IMR-90 (cell line): ENCODE measurements around the gene THRA. TPM values are rescaled to one million over a fixed set of nuclear protein-coding genes. Genes with fewer than 3 reads are reported as not detected.

ENCODE experiments used
- ATAC-seq: fragments of 200-7000 bp; cut with Tn5 transposase; 2 replicates; pipeline ENCODE4 v1.9.1; 2020; ENCODE audit warnings: low read depth, mild to moderate bottlenecking, moderate library complexity
- BruUV-seq: library from RNA; stranded (reverse); fragments of 400-500 nt; replicated peaks from 2 replicates; lab custom pipeline; 2021; lab: Mats Ljungman, UMichigan
- CTCF ChIA-PET: fragments of 300-600 bp; formaldehyde crosslinking; extraction: SDS; loops from one replicate; lab custom pipeline; 2021; ENCODE audit warnings: antibody characterized with exemption; lab: Yijun Ruan, JAX
- POLR2A ChIA-PET: fragments of 300-600 bp; sonication (Branson Sonifier 250); formaldehyde crosslinking; loops from one replicate; lab custom pipeline; 2022; ENCODE audit warnings: antibody characterized with exemption; ENCODE audit not compliant: unreplicated experiment; lab: Charles Lee
- DNase-seq: peaks from one replicate; pipeline ENCODE4 v3.0.0; 2013
- H2AFZ ChIP-seq: replicated peaks from 2 replicates; pipeline ENCODE3; 2013; ENCODE audit warnings: low read length, mild to moderate bottlenecking; ENCODE audit not compliant: poor library complexity
- H2AK5ac ChIP-seq: 2 replicates; pipeline ENCODE4 v1.6.1; 2013; ENCODE audit warnings: low read depth, low read length, inconsistent platforms
- H2AK9ac ChIP-seq: replicated peaks from 2 replicates; pipeline ENCODE3; 2013; ENCODE audit warnings: mild to moderate bottlenecking, low read depth, low read length, moderate library complexity; ENCODE audit not compliant: poor library complexity
- H2BK120ac ChIP-seq: 2 replicates; pipeline ENCODE4 v1.6.1; 2013; ENCODE audit warnings: low read depth, low read length, inconsistent platforms
- H2BK15ac ChIP-seq: 3 replicates; pipeline ENCODE4 v1.6.1; 2013; ENCODE audit warnings: low read depth, low read length, inconsistent platforms
- H2BK20ac ChIP-seq: 2 replicates; pipeline ENCODE4 v1.6.1; 2013; ENCODE audit warnings: low read depth, mild to moderate bottlenecking, inconsistent platforms, low read length, moderate library complexity
- H2BK5ac ChIP-seq: 2 replicates; pipeline ENCODE4 v1.6.1; 2013; ENCODE audit warnings: mild to moderate bottlenecking, low read depth, low read length, inconsistent platforms; ENCODE audit not compliant: poor library complexity, severe bottlenecking
- H3K14ac ChIP-seq: replicated peaks from 2 replicates; pipeline ENCODE4 v1.6.1; 2013; ENCODE audit warnings: low read depth, low read length, inconsistent platforms
- H3K18ac ChIP-seq: 2 replicates; pipeline ENCODE4 v1.6.1; 2013; ENCODE audit warnings: low read depth, low read length, control low read depth
- H3K23ac ChIP-seq: 2 replicates; pipeline ENCODE4 v1.6.1; 2013; ENCODE audit warnings: low read depth, low read length, inconsistent platforms
- H3K27ac ChIP-seq: 2 replicates; pipeline ENCODE4 v1.5.1; 2013; ENCODE audit warnings: mild to moderate bottlenecking, control low read depth, low read length; ENCODE audit not compliant: insufficient read depth
- H3K27me3 ChIP-seq: 2 replicates; pipeline ENCODE4 v1.6.1; 2013; ENCODE audit warnings: low read length; ENCODE audit not compliant: control insufficient read depth, insufficient read depth
- H3K36me3 ChIP-seq: 2 replicates; pipeline ENCODE4 v1.6.1; 2013; ENCODE audit warnings: low read length, mixed read lengths; ENCODE audit not compliant: control insufficient read depth, insufficient read depth
- H3K4ac ChIP-seq: 2 replicates; pipeline ENCODE4 v1.6.1; 2013; ENCODE audit warnings: low read depth, low read length, inconsistent platforms
- H3K4me1 ChIP-seq: 2 replicates; pipeline ENCODE4 v1.6.1; 2013; ENCODE audit warnings: low read length, mixed read lengths; ENCODE audit not compliant: control insufficient read depth, insufficient read depth
- H3K4me2 ChIP-seq: 2 replicates; pipeline ENCODE4 v1.6.1; 2013; ENCODE audit warnings: low read depth, mild to moderate bottlenecking, control low read depth, low read length, moderate library complexity
- H3K4me3 ChIP-seq: 2 replicates; pipeline ENCODE4 v1.5.1; 2013; ENCODE audit warnings: low read depth, mild to moderate bottlenecking, control low read depth, low read length, moderate library complexity; ENCODE audit not compliant: insufficient read depth
- H3K56ac ChIP-seq: 2 replicates; pipeline ENCODE4 v1.6.1; 2013; ENCODE audit warnings: low read length, inconsistent platforms; ENCODE audit not compliant: insufficient read depth; ENCODE audit errors: extremely low read depth
- H3K79me1 ChIP-seq, 2 experiments: 2 replicates each; pipeline ENCODE4 v1.6.1; 2013; ENCODE audit warnings: low read length in 2 of 2, inconsistent platforms in 1 of 2, low read depth in 1 of 2
- H3K9ac ChIP-seq: 2 replicates; pipeline ENCODE4 v1.6.1; 2013; ENCODE audit warnings: low read depth, low read length, control low read depth
- H3K9me1 ChIP-seq: 2 replicates; pipeline ENCODE4 v1.6.1; 2013; ENCODE audit warnings: low read length, inconsistent platforms; ENCODE audit not compliant: insufficient read depth
- H3K9me3 ChIP-seq: 2 replicates; pipeline ENCODE4 v1.6.1; 2013; ENCODE audit warnings: low read length; ENCODE audit not compliant: control insufficient read depth, insufficient read depth
- H4K20me1 ChIP-seq: 2 replicates; pipeline ENCODE4 v1.6.1; 2013; ENCODE audit warnings: low read length, inconsistent platforms; ENCODE audit not compliant: insufficient read depth
- H4K5ac ChIP-seq: 2 replicates; pipeline ENCODE4 v1.6.1; 2013; ENCODE audit warnings: mild to moderate bottlenecking, low read depth, low read length, control low read depth
- H4K8ac ChIP-seq, 2 experiments: 2 replicates each; pipeline ENCODE4 v1.6.1; 2013; ENCODE audit warnings: low read depth in 2 of 2, low read length in 2 of 2, control low read depth in 1 of 2, inconsistent platforms in 1 of 2
- H4K91ac ChIP-seq: 2 replicates; pipeline ENCODE4 v1.6.1; 2013; ENCODE audit warnings: low read depth, low read length, inconsistent platforms; ENCODE audit not compliant: insufficient read depth
- BHLHE40 ChIP-seq: fragments of 150-350 bp; IDR thresholded peaks from 2 replicates; pipeline ENCODE4 v1.6.1; 2016; ENCODE audit warnings: mild to moderate bottlenecking, low read depth, low read length
- CHD1 ChIP-seq: IDR thresholded peaks from 2 replicates; pipeline ENCODE4 v1.6.1; 2012; ENCODE audit warnings: low read depth, low read length, improper control_type of control experiment
- CTCF ChIP-seq: conservative IDR thresholded peaks from 2 replicates; pipeline ENCODE4 v1.5.1; 2012; ENCODE audit warnings: mild to moderate bottlenecking, low read depth, low read length, improper control_type of control experiment
- MXI1 ChIP-seq: IDR thresholded peaks from 2 replicates; pipeline ENCODE4 v1.6.1; 2012; ENCODE audit warnings: low read depth, mild to moderate bottlenecking, low read length, moderate library complexity, borderline replicate concordance
- WGBS, 2 experiments: methylation state at CpG; one replicate each; pipeline versions ENCODE4 v1.1.5 to v1.1.7; 2013; ENCODE audit warnings: missing lambda C conversion rate in 2 of 2; ENCODE audit not compliant: insufficient read length in 1 of 2; ENCODE audit errors: extremely low coverage in 2 of 2; 5-methylcytosine and 5-hydroxymethylcytosine counted together
- dilution Hi-C: fragments of 300-500 bp; cut with HindIII; formaldehyde crosslinking; loops from one replicate; pipeline ENCODE4 v1.14.3; 2018; ENCODE audit warnings: low sequenced_read_pairs; ENCODE audit not compliant: unreplicated experiment
- in situ Hi-C: fragments of 300-500 bp; cut with MboI; formaldehyde crosslinking; loops from 3 replicates; pipeline ENCODE4 v1.14.3; 2019; ENCODE audit warnings: low sequenced_read_pairs, inconsistent platforms, mixed read lengths
- intact Hi-C: fragments of 100-400 bp; cut with micrococcal nuclease; formaldehyde crosslinking; loops from 2 replicates; pipeline ENCODE4 v1.10.0; 2022
- polyA plus RNA-seq, 3 experiments: library from polyadenylated mRNA; depleted of rRNA; stranded (reverse); fragments of >200 nt; gene quantifications; 2 replicates each; pipeline ENCODE4 v1.2.3, GENCODE V29; 2012; ENCODE audit warnings: low replicate concordance in 1 of 3
- total RNA-seq: library from RNA; depleted of rRNA; stranded (reverse); fragments of >200 nt; gene quantifications from 2 replicates; pipeline ENCODE4 v1.2.3, GENCODE V29; 2012

Gene THRA
- total and polyA plus RNA-seq, 2 of the 4 experiments (the other 2 are of a cell fraction), result 22.0 to 23.4 TPM

- Histone ChIP-seq H2AK5ac (0 out of 2 replicates have a peak overlapping the region, but pooled peaks have one; percentile 18), H2BK15ac (no peak overlapping the region), H3K4me1 (peaks cover 22% of the 10 kb centered on the region), H2BK20ac (no peak overlapping the region), H3K14ac (no peak overlapping the region), H2BK120ac (no peak overlapping the region), H3K79me1 (peaks cover 14 to 32% of the 10 kb centered on the region in 2 experiments), H3K9me3 (no peaks in the 10 kb centered on the region), H2AFZ (no peak overlapping the region), H3K23ac (no peak overlapping the region), H3K4me2 (no peak overlapping the region), H4K20me1 (peaks cover 22% of the 10 kb centered on the region; the same call in 1 of the 2 replicates), H2BK5ac (no peak overlapping the region), H3K18ac (no peak overlapping the region), H4K8ac (no peak overlapping the region), H3K56ac (no peak overlapping the region), H3K9me1 (peaks cover 14% of the 10 kb centered on the region), H3K27ac (no peak overlapping the region), H3K36me3 (no peaks in the 10 kb centered on the region), H2AK9ac (no peak overlapping the region), H4K91ac (no peak overlapping the region), H4K5ac (no peak overlapping the region), H3K27me3 (no peaks in the 10 kb centered on the region), H3K9ac (no peak overlapping the region), H3K4ac (no peak overlapping the region), H3K4me3 (no peak overlapping the region)
- ATAC-seq (no peak), DNase-seq (no peak)
- WGBS, 2 experiments, result 86% methylated on average over 4 of the region's 11 CpGs; no CpG with 5 or more reads in 1 of the 2 experiments
- TF ChIP-seq CHD1 (no peak), BHLHE40 (no peak), CTCF (no peak), MXI1 (no peak)
- dilution Hi-C loops (no loop called here), intact Hi-C loops (no loop called here), in situ Hi-C loops (no loop called here)
- ChIA-PET POLR2A (no interaction called here), CTCF (no interaction called here)
- BruUV-seq, result no TSS peak
Observed at GRCh38 chr17:40060887-40061608, 1.7 kb upstream of the THRA start.
